Lung microvascular endothelial cell (primary cell): Measurements from ENCODE around the gene PRKG2. TPM values are rescaled to one million over a fixed set of nuclear protein-coding genes. Genes with fewer than 3 reads are reported as not detected.
"Not testable (repeated sequence)": the region's sequence is repeated elsewhere in the genome, so short reads cannot be mapped to it uniquely, and the experiment has no call there.

Experiments used
- DNase-seq, 2 donors: peaks; one replicate each; pipeline versions ENCODE4 v3.0.0 to v3.0.0-alpha.2; 2010; ENCODE audit warnings: low read depth in 2 of 2
- total RNA-seq: library from RNA; depleted of rRNA; stranded (reverse); fragments of >200 nt; gene quantifications from 2 replicates; pipeline ENCODE4 v1.2.1, GENCODE V29; 2014

Gene PRKG2, protein sequence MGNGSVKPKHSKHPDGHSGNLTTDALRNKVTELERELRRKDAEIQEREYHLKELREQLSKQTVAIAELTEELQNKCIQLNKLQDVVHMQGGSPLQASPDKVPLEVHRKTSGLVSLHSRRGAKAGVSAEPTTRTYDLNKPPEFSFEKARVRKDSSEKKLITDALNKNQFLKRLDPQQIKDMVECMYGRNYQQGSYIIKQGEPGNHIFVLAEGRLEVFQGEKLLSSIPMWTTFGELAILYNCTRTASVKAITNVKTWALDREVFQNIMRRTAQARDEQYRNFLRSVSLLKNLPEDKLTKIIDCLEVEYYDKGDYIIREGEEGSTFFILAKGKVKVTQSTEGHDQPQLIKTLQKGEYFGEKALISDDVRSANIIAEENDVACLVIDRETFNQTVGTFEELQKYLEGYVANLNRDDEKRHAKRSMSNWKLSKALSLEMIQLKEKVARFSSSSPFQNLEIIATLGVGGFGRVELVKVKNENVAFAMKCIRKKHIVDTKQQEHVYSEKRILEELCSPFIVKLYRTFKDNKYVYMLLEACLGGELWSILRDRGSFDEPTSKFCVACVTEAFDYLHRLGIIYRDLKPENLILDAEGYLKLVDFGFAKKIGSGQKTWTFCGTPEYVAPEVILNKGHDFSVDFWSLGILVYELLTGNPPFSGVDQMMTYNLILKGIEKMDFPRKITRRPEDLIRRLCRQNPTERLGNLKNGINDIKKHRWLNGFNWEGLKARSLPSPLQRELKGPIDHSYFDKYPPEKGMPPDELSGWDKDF
- total RNA-seq = not detected in 2 replicates

DNA sequence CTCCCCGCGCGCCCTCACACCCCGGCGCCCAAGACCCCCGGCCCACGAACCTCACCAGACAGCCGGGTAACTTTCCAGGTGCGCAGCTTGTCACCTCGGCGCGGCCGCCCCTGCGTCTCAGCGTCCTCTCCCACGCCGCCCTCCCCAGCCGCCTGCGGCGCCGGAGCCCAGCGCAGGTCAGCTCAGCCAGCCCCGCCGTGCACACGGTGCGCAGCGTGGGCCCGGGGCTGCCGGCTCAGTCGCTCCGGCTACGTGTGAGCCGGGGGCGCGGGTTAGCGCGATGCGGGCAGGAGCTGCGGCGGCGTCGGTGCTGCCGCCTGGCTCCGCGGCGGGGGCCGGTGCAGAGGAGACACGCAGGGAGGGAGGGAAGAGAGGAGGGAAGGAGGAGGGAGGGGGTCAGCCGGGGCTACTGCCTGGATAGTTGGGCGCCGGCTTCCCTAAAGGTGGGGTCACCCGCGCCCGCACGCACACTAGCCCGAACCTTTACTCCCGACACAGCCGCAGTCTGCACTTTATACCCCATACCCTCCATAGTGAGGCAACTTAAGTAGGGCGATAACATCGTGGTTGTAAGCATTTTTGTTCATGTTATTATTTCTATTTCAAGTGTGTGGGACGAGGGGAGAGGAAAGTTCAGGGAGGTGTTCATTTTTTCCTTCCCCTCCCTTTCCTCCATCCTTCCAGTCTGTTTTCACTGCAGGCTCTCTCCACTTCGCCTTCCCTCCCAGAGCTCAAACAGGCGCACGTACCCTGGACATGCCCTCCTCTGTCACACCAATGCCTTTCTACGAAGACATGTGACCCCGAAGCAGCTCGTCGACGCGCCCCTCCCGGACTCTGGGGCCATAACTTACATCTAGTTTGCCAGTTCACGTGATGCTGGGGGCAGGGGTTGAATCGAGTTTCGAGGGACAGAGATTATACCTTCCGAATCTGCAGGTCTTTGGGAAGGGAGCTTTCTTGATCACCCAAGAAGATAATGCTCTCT lies at the start of gene PRKG2:
Gene PRKG2, minus strand, starts transcription at position 342 of the 988 bp plus-strand sequence. CDS start 10,175 bp downstream, outside the sequence.
- no peak for DNase-seq

DNA sequence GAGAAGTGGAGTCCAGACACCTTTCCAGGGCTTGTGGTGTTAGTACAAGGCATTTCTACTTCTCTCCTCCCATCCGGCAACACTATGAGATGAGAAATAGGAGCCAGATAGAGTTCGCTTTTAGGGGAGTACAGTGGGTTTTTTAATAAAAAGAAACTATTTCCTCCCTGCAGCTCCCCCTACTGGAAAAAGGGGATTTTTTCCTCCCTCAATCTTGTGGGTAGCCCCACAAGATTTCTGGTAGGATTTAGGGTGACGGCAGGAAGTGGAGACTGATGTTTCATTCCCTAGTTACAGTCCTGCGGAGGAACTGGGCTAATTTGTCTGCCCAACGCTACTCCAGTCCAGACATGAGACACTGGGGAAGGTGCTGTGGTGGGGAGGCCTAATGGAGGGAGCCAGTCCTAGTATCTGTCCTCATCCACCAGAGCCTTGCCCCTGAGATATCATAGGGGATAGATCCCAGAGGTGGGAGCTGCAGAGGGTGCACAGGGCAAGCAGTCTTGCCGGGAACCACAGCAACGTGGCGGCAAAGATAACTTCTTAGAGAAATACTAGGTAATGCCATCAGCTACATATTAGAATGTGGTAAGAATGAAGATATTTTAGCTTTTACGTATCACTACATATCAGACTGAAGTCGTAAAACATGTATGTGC lies 45.5 kb upstream of the PRKG2 start:
- no peak for DNase-seq

DNA sequence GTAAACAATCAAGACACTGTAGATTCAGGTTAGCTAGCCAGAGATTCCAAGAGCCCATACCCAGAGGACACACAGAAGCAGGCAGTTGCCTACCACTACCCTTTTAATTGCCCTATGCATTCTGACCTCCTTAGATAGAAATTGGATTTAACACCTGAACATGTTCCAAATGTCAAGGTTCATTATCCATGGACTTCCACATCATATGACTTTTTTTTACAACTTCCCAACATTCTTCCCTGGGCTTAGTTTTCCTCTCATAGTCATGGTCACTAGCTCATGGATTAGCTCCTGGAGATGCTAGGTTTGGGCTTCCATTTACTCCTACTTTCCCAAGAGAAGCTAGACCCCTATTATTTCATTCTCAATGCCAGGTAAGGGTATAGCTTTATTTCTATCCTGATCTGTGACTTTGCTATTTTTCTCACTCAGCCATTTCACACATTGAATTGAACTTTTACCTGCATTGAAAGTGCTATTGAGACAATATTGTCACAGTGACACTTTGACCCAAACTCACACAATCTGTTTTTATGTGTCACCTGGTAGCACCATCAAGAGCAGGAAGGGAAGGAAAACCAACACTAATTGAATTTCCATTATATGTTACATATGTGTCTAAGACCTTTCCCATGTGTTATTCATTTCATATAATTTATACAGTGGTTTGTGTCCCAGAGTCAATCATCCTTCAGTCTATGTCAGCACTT lies 44.0 kb upstream of the PRKG2 start:
- DNase-seq = no peak

DNA sequence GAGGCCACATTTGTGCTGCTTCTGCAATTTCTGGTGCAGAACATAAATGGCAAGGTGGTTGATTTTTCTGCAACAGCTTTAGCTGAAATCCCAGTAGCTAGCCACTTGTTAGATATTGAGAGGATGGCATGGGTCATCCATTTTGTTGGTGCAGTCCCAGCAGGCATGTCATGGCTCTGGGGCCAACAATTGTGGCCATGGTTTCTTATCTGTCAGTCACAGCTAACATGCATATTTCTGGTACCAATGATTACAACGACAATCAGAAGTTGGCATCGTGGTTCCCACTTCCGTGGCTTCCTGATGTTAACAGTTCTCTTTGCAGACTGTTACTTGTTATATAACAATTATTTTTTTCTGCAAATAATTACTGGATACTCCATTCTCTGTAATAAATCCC lies 42.8 kb upstream of the PRKG2 start:
- no peak for DNase-seq

DNA sequence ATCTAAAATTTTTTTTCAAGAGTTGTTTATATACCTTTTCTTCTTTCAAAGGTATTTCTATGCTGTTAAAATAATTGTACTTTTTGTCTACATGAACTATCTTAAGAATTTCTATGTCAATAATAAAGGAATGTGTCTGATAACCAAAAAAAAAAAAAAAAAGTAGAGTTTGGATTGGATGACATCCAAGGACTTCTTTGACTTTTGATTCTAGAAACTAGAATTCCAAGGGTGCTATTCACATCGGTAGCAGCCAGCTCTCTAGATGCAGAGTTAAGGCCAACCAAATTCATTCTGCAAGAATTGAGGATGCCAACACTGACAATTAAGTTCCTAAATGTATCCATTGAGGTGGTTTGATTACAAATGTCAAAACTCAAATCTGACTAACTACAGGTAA lies 42.0 kb upstream of the PRKG2 start:
- DNase-seq = no peak

DNA sequence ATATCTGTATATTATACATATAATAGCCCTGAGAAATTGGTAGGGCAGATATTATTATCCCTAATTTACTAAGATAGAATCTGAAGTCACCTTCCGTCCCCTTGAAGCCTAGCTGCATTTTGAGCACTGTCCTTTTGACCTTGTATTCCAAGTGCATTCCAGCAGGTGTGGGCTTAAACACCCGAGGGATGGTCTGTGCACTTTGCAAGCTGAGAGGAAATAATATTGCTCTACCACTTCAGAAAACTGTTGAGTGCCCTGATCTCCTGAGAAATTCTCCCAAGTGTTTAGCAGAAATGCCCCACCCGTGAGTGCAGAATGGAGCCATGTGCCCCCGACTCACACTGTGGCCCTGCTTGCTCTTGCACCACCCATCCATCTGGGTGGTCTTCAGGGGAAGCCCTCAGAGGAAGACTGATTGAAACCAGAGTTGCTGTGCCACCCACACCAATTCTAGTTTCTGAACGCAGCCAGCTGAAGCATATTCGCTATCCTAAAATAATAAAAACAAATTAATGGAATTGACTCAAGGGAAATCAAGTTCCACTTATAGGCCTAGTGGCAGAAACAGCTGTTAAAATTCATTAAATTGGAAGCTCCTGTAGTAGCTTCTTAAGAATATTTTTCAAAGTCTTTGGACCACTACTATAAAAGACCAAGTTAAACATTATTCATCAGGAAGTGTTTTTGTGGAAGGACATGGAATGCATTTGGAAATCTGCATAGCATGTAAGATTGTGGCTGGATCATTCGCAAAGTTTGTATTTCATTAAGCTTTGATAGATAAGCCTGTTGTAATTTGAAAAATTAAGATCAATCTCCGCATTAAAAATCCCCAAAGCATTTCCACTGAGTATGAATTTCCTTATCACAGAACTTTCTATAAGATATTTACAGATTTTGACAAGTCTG lies 41.3 kb upstream of the PRKG2 start:
- DNase-seq = no peak

DNA sequence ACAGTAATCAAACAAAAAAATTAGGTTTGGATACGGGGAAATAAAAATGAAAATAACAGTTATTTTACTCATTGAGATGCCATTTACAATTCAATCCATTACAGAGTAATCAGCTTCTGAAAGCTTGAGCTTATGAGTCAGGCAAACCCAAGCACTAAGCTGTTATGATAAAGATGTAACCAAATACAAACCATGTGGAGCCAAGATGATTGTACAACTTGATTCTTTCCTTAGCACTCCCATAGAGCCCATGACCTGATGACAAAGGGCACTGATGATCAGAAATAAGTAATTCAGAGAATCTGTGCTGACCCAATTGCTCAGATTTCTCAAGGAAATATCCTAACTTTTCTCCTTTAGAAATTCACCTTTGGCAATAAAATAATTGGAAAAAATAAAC lies 40.5 kb upstream of the PRKG2 start:
- no peak for DNase-seq

DNA sequence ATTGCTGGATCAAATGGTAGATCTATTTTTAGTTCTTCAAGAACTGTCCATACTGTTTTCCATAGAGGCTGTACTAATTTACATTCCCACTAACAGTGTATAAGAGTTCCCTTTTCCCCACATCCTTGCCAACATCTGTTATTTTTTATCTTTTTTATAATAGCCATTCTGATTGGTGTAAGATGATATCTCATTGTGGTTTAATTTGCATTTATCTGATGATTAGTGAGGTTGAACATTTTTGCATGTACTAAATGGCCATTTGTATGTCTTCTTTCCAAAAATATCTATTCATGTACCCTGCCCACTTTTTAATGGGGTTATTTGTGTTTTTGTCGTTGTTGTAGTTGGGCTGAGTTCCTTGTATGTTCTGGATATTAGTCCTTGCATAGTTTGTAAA lies 35.4 kb upstream of the PRKG2 start:
- DNase-seq = no peak

DNA sequence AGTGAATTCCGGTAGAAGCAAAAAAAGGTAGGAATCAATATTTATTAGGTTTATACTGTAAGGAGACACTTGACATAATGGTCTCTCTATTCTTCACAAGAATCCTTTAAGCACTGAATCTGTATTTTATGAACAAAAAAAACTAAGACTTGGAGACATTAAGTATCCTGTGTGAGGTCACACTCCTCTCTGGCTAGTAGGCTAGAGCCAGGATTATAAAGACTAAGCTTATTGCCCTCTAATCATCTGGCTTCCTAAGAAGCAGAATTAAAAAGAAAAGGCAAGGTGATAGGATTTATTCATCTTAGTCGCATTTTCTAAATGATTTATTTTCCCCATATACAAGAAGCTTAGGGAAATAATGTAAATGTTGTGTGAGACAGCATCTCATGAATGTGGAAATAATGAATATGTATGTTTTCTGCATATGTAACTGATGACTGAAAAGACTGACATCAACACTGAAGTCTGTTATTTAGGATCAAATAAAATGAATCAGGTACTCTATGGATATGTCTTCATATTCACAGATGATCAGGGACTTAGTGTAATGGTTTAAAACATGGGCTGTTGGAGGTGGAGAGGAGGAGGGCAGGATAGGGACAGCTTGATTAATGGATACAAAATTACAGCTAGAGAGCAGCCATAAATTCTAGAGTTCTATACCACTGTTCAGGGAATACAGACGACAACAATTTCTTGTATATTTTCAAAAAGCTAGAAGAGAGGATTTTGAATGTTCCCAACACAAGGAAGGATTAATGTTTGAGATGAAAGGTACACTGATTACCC lies 30.4 kb upstream of the PRKG2 start:
- no peak for DNase-seq

DNA sequence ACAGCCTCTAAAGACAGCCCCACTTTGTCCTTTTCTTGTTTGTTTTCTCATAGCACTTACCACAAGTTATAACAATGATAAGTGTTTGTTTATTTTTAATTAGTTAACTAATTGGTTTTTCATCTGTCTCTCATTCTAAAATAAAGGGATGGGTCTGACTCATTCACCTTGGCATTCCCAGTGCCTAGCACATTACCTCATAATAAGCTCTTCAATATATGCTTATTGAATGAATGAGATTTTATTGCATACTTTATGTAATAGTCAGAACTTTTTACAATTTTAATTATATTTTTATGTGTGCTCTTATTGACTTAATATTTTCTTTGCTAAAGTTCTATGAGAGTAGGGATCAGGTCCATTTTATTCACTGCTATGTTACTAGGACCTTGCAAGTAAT lies 22.8 kb upstream of the PRKG2 start:
- DNase-seq = no peak

DNA sequence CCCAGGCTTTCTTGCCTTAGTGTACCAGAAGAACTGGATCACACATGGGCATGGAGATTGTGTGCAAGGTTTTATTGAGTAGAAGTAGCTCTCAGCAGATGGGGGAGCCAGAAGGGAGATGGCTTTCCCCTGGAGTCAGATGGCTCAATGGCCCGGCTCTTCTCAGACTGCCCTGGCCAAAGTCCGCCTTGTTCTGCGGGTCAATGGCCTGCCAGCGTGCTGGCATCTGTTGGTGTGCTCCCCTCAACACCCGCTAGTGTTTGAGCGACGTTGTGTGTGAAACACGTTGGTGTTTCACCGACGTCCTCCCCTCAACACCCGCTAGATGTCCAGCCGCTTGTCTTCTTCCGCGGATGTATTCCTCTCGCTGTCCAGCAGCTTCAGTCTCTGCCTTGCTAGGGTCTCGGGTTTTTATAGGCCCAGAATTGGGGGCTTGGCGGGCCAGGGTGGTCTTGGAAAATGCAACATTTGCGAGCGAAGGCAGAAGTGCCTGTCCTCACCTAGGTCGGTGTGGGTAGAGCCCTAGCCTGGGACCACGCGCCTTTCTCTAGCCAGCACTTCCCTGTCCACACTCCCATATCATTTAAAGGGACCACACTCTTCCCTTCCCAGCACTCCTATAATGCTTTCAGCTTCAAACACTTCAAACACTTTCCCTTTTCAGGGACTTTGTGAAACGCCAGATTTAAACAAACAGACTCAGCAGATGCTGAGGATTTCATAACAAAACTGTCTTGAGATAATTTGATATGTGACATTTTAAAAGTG lies 21.1 kb upstream of the PRKG2 start:
- DNase-seq = no peak

DNA sequence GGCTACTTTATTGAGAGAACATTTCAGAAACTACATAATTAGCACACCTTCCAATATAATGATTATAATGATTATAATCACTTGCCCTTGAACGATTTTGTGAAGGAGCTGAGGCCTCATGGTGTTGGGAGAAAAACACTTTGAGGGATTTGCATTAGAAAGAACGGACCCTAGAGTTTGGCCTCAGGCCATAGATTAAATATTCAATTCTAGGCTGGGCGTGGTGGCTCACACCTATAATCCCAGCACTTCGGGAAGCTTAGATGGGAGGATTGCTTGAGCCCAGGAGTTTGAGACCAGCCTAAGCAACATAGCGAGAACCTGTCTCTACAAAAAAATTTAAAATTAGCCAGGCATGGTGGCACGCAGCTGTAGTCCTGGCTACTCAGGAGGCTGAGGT lies 12.9 kb upstream of the PRKG2 start:
- no peak for DNase-seq

DNA sequence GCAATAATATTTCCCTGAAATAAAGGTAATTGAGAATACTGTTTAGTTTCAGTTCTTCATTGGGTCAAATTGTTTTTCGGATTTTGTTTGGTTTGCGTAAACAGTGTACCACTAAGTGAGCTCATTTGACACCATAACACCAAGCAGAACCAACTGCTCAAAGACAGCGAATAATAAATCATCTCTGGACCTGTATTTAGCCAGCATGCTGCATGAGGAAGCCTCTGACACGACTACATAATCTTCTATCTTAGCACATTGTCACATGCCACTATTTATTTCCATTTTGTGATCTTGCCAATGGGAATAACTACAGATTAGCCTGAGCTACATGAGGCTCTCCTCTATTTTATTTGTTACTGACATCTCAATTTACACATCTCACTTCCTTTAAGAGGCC lies 12.1 kb upstream of the PRKG2 start:
- no peak for DNase-seq

DNA sequence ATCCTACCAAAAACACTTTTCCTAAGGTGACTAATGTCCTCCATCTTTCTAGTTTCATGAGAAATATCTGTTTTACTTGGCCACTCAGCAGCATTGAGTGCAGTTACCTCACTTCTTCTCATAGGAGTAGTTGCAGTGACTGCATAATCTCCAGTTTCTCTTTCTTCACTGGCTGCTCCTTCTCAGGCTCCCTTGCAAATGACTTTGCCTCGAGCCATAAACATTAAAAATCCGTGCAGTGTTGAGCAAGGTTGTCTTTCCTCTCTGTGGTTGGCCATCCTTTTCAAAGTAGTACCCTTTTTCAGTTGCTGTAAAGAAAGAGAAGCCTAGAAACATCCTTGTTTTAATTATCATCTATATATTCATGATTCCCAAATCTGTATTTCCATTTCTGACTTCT lies 10.2 kb upstream of the PRKG2 start:
- no peak for DNase-seq

DNA sequence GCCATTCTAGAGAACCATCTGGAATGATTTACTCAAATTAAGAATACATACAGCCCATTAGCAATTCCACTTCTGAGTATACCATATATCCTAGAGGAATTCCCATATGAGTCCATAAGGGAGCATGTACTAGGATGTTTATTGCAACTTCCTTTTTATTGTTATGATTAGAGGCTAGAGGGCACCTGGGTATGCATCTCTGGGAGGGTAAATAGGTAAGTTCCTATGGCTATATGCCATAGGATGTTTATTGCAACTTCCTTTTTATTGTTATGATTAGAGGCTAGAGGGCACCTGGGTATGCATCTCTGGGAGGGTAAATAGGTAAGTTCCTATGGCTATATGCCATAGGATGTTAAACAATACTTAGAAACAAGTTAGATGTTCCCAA lies 7.1 kb upstream of the PRKG2 start:
- DNase-seq = not testable (repeated sequence)

DNA sequence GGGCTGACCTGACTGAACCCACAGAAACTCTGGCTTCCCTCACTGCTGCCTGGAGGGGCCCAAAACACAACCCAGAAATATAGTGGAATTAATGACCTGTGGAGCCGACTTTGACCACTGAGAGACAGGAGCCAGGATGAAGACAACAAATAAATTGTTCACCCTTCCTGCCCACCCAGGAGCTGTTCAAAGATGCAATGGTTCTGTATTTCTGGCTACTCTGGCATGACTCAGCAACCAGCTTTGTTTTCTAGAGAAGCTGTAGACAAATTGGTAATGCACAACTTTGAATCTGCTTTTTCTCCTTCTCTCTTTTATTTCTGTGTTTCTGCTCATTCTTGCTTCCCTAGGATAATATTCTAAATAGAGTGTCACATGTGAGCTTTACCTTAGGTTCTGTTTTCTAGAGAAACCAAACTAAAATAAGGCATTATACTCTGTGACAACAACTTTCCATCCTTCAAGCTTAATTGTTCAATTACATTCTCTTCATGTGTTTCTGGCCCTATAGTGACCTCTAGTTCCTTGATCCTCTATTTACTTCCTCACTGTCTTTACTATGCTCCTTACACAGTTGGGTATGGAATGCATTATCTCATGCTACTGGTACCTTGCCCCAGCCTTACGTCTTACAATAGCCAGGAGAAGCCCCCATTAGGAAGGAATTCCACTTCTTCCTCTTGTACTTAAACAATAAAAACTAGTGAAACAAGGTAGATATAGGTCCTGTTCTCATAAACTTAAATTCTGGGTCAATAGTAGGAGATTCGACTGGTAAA lies 6.5 kb upstream of the PRKG2 start:
- no peak for DNase-seq

DNA sequence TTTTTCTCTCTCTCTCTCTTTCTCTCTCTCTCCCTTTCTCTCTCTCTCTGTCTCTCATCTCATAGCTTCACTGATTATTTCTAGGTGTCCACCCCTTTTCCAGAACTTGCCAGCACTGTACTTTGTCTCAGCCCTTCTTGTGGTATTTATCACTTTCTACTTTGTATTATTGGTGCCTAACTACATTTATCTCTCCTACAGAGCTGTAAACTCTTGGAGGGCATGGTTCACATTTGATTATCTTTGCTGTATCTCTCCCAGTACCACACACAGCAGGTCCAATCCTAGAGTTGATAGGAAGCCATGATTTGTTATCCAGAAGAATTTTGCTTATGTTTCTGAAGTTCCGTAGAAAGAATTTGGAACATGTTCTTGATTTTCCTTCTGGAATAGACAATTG lies 5.2 kb upstream of the PRKG2 start:
- no peak for DNase-seq
